ENCODE results near the gene PPP2R5C.
"Not testable (repeated sequence)": the region's sequence is repeated elsewhere in the genome, so short reads cannot be mapped to it uniquely, and the experiment has no call there.

Gene PPP2R5C

GRCh38 chr14:101761032-101761880 is at the start of gene PPP2R5C:
PPP2R5C (plus strand) TSS chr14:101761709; CDS start chr14:101761894, 185 bp downstream.
- DNase-seq (ENCODE audit: low read depth in 2 of 2), result peak; percentile 67 to 69

- not testable (repeated sequence) for DNase-seq (ENCODE audit: low read depth in 2 of 2)
Observed at GRCh38 chr14:101711857-101712233, 49.7 kb upstream of the PPP2R5C start.

GRCh38 chr14:101712341-101712740 is 49.2 kb upstream of the PPP2R5C start:
- DNase-seq (ENCODE audit: low read depth in 2 of 2), result not testable (repeated sequence)

GRCh38 chr14:101713091-101713490 is 48.4 kb upstream of the PPP2R5C start:
- DNase-seq (ENCODE audit: low read depth in 2 of 2), result not testable (repeated sequence)

- no peak for DNase-seq (ENCODE audit: low read depth in 2 of 2)
Observed at GRCh38 chr14:101713621-101714349, 47.7 kb upstream of the PPP2R5C start.

- no peak for DNase-seq (ENCODE audit: low read depth in 2 of 2)
Observed at GRCh38 chr14:101714394-101714793, 47.1 kb upstream of the PPP2R5C start.

- DNase-seq (ENCODE audit: low read depth in 2 of 2), result no peak
Observed at GRCh38 chr14:101715210-101716076, 46.1 kb upstream of the PPP2R5C start.

GRCh38 chr14:101716077-101716950 is 45.2 kb upstream of the PPP2R5C start:
- DNase-seq (ENCODE audit: low read depth in 2 of 2), result no peak

GRCh38 chr14:101716956-101717662 is 44.4 kb upstream of the PPP2R5C start:
- no peak for DNase-seq (ENCODE audit: low read depth in 2 of 2)

- no peak for DNase-seq (ENCODE audit: low read depth in 2 of 2)
Observed at GRCh38 chr14:101717663-101718490, 43.6 kb upstream of the PPP2R5C start.

- DNase-seq (ENCODE audit: low read depth in 2 of 2), result no peak
Observed at GRCh38 chr14:101719045-101719645, 42.4 kb upstream of the PPP2R5C start.

- DNase-seq (ENCODE audit: low read depth in 2 of 2), result no peak
Observed at GRCh38 chr14:101719708-101720107, 41.8 kb upstream of the PPP2R5C start.

GRCh38 chr14:101721111-101721510 is 40.4 kb upstream of the PPP2R5C start:
- DNase-seq (ENCODE audit: low read depth in 2 of 2), result no peak

GRCh38 chr14:101721951-101722661 is 39.4 kb upstream of the PPP2R5C start:
- no peak for DNase-seq (ENCODE audit: low read depth in 2 of 2)

GRCh38 chr14:101723061-101723595 is 38.4 kb upstream of the PPP2R5C start:
- no peak for DNase-seq (ENCODE audit: low read depth in 2 of 2)

GRCh38 chr14:101725652-101726051 is 35.9 kb upstream of the PPP2R5C start:
- not testable (repeated sequence) for DNase-seq (ENCODE audit: low read depth in 2 of 2)

GRCh38 chr14:101726295-101726953 is 35.1 kb upstream of the PPP2R5C start:
- DNase-seq (ENCODE audit: low read depth in 2 of 2), result no peak

- DNase-seq (ENCODE audit: low read depth in 2 of 2), result no peak
Observed at GRCh38 chr14:101726954-101727302, 34.6 kb upstream of the PPP2R5C start.
